Hematopoietic multipotent progenitor cell (in vitro differentiated cells): ENCODE results near the gene LITAF. TPM values are rescaled to one million over a fixed set of nuclear protein-coding genes. Genes with fewer than 3 reads are reported as not detected.

Experiments used
- DNase-seq, 3 donors: peaks; one replicate each; pipeline ENCODE4 v3.0.0-alpha.2; 2011 to 2015; ENCODE audit warnings: low read depth in 2 of 3, low spot score in 2 of 3
- total RNA-seq: library from RNA; depleted of rRNA; stranded (reverse); fragments of >200 nt; gene quantifications from one replicate; pipeline ENCODE4 v1.2.3, GENCODE V29; 2012

The LITAF gene
- total RNA-seq, result 79.4 TPM

- DNase-seq, result peak in 2 of 3 donors; percentile 46 to 58
Observed at GRCh38 chr16:11586856-11587642, at the start of gene LITAF. Gene LITAF (minus strand): TSS chr16:11586919. CDS start chr16:11556730, 30,189 bp downstream.

- no peak for DNase-seq
Observed at GRCh38 chr16:11636172-11636721, 49.5 kb upstream of the LITAF start.

GRCh38 chr16:11635679-11636171 lies 49.0 kb upstream of the LITAF start:
- no peak for DNase-seq

GRCh38 chr16:11635113-11635652 lies 48.5 kb upstream of the LITAF start:
- no peak for DNase-seq

GRCh38 chr16:11634312-11634711 lies 47.6 kb upstream of the LITAF start:
- DNase-seq, result peak in 1 of 3 donors; percentile 57

GRCh38 chr16:11633113-11633512 lies 46.4 kb upstream of the LITAF start:
- no peak for DNase-seq

- no peak for DNase-seq
Observed at GRCh38 chr16:11632455-11632939, 45.8 kb upstream of the LITAF start.

GRCh38 chr16:11631214-11631613 lies 44.5 kb upstream of the LITAF start:
- DNase-seq, result no peak

- no peak for DNase-seq
Observed at GRCh38 chr16:11630768-11631056, 44.0 kb upstream of the LITAF start.

GRCh38 chr16:11630046-11630767 lies 43.5 kb upstream of the LITAF start:
- DNase-seq, result no peak

GRCh38 chr16:11629071-11630030 lies 42.6 kb upstream of the LITAF start:
- DNase-seq, result peak in 2 of 3 donors; percentile 81 to 94

GRCh38 chr16:11627822-11628457 lies 41.2 kb upstream of the LITAF start:
- DNase-seq, result no peak

GRCh38 chr16:11627292-11627663 lies 40.6 kb upstream of the LITAF start:
- DNase-seq, result no peak

GRCh38 chr16:11626657-11627291 lies 40.1 kb upstream of the LITAF start:
- DNase-seq, result no peak

- no peak for DNase-seq
Observed at GRCh38 chr16:11625769-11626168, 39.0 kb upstream of the LITAF start.

GRCh38 chr16:11624636-11625607 lies 38.2 kb upstream of the LITAF start:
- no peak for DNase-seq

- DNase-seq, result no peak
Observed at GRCh38 chr16:11624205-11624604, 37.5 kb upstream of the LITAF start.
